ENCODE data around the gene ZNF268.
"Not testable (repeated sequence)": the region's sequence is repeated elsewhere in the genome, so short reads cannot be mapped to it uniquely, and the experiment has no call there.

Gene ZNF268

DNA sequence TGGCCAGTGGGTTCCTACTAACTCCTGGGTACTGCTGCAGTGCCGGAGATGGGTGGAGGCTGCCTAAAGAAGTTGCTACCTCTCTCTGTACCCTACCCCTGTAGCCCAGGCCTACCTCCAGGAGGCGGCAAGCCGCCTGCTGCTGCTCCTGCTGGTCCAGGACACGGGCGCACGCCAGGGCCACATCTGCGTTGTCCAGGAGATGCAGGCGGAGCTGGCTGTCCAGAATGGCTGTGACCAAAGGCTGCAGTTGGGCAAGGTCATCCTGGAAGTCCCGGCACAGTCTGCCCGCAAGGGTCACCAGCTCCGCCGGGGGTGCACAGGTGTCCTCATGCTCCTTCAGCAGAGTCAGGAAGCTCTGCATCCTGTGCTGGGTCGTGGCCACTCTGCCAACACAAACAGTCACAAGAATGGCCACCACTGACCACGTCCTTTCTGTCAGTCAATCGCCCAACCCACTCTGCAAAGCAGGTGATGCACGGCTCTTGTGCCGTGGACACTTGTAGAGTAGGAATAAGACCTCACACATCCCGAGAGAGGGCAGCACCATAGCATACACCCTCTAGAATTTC is 52.8 kb downstream of the ZNF268 start:
- DNase-seq (ENCODE audit: low read depth) = no peak
- H3K4me3 ChIP-seq (ENCODE audit: control insufficient read depth, low read depth, low read length) = no peak overlapping the region
- TF ChIP-seq, protein P1, sequence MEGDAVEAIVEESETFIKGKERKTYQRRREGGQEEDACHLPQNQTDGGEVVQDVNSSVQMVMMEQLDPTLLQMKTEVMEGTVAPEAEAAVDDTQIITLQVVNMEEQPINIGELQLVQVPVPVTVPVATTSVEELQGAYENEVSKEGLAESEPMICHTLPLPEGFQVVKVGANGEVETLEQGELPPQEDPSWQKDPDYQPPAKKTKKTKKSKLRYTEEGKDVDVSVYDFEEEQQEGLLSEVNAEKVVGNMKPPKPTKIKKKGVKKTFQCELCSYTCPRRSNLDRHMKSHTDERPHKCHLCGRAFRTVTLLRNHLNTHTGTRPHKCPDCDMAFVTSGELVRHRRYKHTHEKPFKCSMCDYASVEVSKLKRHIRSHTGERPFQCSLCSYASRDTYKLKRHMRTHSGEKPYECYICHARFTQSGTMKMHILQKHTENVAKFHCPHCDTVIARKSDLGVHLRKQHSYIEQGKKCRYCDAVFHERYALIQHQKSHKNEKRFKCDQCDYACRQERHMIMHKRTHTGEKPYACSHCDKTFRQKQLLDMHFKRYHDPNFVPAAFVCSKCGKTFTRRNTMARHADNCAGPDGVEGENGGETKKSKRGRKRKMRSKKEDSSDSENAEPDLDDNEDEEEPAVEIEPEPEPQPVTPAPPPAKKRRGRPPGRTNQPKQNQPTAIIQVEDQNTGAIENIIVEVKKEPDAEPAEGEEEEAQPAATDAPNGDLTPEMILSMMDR (conservative IDR thresholded peaks at IDR 0.05; ENCODE audit: control insufficient read depth, insufficient read depth, low read depth, low read length) = no peak

DNA sequence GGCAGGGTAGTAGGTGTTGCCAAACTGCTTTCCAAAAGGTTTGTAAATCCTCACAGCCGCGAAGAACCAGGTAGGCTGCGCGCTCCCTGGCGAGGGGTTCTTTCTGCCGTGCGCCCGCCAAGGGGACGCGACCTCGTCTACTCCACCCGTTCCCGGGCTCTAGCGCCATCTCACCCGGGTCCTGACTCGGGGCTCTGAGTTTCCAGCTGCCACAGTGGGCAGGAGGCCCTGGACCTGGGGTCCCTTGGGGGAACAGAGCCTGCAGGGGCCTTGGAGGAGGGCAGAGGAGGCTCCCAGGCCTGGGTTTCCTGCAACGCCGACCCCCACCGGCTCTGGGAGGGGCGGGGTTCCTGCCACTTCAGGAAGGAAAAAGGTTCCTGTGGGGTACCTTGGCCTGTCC is 53.7 kb downstream of the ZNF268 start:
- DNase-seq (ENCODE audit: low read depth) = no peak
- TF ChIP-seq, protein P1 (conservative IDR thresholded peaks at IDR 0.05; ENCODE audit: control insufficient read depth, insufficient read depth, low read depth, low read length) = no peak
- no peak overlapping the region for H3K4me3 ChIP-seq (ENCODE audit: control insufficient read depth, low read depth, low read length)

DNA sequence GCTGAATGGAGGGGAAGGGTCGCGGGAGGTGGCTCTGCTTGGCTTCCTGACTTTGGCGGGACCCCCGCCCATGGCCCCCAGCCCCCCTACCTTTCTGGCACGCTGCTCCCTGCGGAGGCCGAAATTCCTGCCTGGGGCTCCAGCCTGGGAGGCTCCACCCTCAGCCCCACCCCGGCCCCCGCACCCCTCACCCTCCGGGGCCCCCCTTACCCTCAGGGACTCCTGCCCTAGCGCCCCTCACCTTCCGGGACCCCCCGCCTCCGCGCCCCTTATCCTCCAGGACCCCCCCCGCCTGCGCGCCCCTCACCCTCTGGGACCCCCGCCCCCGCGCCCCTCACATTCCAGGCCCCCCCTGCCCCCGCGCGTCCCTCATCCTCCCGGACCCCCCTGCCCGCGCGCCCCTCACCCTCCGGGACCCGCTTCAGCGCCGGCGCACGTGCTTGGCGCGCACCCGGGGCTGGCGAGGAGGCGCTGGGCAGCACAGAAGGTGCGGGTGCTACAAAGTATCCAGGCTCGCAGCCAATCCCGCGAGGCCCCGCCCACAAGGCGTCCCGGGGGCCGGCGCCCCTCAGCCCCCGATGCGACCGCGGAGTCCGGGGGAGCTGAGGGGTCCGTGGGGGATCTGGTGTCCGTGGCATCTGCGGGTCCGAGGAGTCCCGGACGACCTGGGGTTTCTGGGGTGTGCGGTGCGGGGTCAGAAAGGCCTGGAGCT is 54.3 kb downstream of the ZNF268 start, which contains the start of gene ANHX:
Gene ANHX, minus strand, starts transcription at position 477 of the 712 bp plus-strand sequence. CDS start 1,521 bp downstream, outside the sequence.
- no peak for DNase-seq (ENCODE audit: low read depth)
- TF ChIP-seq, protein P1 (conservative IDR thresholded peaks at IDR 0.05; ENCODE audit: control insufficient read depth, insufficient read depth, low read depth, low read length) = no peak

DNA sequence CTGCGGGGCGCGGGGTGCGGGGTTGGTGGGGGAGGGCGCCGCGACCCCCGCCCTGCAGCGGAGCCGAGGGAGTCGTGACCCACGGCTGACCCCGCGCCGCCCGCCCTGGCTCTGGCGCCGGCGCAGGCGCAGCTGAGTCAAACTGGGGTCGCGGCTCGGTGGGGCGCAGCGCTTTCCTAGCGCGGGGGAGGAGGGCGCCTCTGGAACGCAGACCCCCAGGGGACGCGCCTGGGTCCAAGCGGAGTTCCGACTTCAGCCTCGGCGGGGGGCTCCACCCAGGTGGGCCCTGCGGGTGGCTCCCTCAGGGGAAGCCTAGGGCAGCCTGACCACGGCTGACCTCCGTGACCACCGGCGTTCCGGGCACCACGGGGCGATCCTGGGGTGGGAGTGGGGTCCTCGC is 54.8 kb downstream of the ZNF268 start:
- H3K4me3 ChIP-seq (ENCODE audit: control insufficient read depth, low read depth, low read length) = no peak overlapping the region
- TF ChIP-seq, protein P1 (conservative IDR thresholded peaks at IDR 0.05; ENCODE audit: control insufficient read depth, insufficient read depth, low read depth, low read length) = no peak

More for the DNA sequence above, 54.3 kb downstream of the ZNF268 start, which contains the start of gene ANHX:
- no peak within 1 kb of the TSS for H3K4me3 ChIP-seq (ENCODE audit: control insufficient read depth, low read depth, low read length)

DNA sequence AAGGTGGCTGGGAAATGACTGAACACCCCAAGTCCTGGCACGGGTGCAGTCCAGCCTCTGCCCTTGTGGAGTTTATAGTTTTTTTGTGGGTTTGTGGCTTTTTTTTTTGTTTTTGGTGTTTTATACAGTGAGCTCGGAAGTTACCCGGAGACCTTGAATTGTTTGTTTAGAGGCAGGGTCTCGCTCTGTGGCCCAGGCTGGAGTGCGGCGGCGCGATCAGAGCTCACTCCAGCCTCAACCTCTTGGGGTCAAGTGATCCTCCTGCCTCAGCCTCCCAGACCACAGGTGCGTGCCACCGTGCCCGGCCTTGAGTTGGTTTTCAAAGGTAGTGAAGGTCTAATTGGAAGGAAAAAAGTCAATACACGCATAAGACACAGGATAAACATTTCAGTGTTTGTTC is 55.3 kb downstream of the ZNF268 start:
- H3K4me3 ChIP-seq (ENCODE audit: control insufficient read depth, low read depth, low read length) = no peak overlapping the region
- TF ChIP-seq, protein P1 (conservative IDR thresholded peaks at IDR 0.05; ENCODE audit: control insufficient read depth, insufficient read depth, low read depth, low read length) = no peak
- no peak for DNase-seq (ENCODE audit: low read depth)

More for the DNA sequence above, 54.8 kb downstream of the ZNF268 start:
- DNase-seq (ENCODE audit: low read depth) = no peak

DNA sequence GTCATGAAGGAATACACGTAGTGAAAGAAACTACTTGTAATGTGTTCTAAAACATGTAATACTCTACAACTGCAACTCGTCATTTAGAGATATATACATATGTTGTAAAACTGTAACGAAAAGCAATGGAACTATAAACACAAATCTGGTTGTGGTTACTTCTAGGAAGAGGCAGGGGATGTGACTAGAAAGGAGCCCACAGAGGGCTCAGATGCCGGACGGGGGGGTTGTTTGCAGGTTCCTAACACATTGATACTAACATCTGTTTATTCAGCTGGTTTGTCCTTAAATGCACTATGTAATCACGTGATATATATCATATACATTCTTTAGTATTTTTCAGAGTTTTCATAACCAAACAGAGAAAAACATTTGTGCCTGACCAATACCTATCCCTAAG is 70.4 kb downstream of the ZNF268 start:
- no peak overlapping the region for H3K4me3 ChIP-seq (ENCODE audit: control insufficient read depth, low read depth, low read length)
- TF ChIP-seq, protein P1 (conservative IDR thresholded peaks at IDR 0.05; ENCODE audit: control insufficient read depth, insufficient read depth, low read depth, low read length) = no peak
- DNase-seq (ENCODE audit: low read depth) = no peak

DNA sequence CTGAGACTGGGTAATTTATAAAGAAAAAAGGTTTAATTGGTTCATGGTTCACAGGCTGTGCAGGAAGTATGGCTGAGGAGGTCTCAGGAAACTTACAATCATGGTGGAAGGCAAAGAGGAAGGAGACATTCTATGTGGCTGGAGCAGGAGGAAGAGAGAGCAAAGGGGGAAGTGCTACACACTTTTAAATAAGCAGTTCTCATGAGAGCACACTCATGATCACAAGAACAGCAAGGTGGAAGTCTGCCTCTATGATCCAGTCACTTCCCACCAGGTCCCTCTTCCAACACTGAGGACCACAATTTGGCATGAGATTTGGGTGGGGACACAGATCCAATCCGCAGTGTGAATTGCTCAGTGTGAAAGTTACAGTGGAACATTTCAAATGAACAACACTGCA is 74.5 kb downstream of the ZNF268 start:
- H3K4me3 ChIP-seq (ENCODE audit: control insufficient read depth, low read depth, low read length); DNase-seq (ENCODE audit: low read depth): not testable (repeated sequence)

Data from fibroblast of mammary gland (primary cell).